Activated CD4-positive, alpha-beta memory T cell treated with anti-CD3 and anti-CD28 coated beads for 36 hours (primary cell): ENCODE data around the gene CAPN1. TPM values are rescaled to one million over a fixed set of nuclear protein-coding genes. Genes with fewer than 3 reads are reported as not detected.
"Not testable (repeated sequence)": the region's sequence is repeated elsewhere in the genome, so short reads cannot be mapped to it uniquely, and the experiment has no call there.

ENCODE experiments used
- CTCF ChIA-PET: fragments of 350-600 bp; sonication (Branson Sonifier 250); formaldehyde crosslinking; loops from one replicate; lab custom pipeline; 2021; ENCODE audit warnings: antibody characterized with exemption, inconsistent platforms; lab: Charles Lee
- POLR2A ChIA-PET: fragments of 350-600 bp; sonication (Branson Sonifier 250); formaldehyde crosslinking; loops from one replicate; lab custom pipeline; 2021; ENCODE audit warnings: antibody characterized with exemption; lab: Charles Lee
- DNase-seq: peaks from one replicate; pipeline ENCODE4 v3.0.0-alpha.2; 2020
- H3K27ac Mint-ChIP-seq: one replicate; pipeline ENCODE4 v1.8.0; 2021; ENCODE audit warnings: mixed read lengths
- H3K27me3 Mint-ChIP-seq: one replicate; pipeline ENCODE4 v1.8.0; 2021; ENCODE audit warnings: mixed read lengths
- H3K36me3 Mint-ChIP-seq: one replicate; pipeline ENCODE4 v1.8.0; 2021; ENCODE audit warnings: mixed read lengths
- H3K4me1 Mint-ChIP-seq: one replicate; pipeline ENCODE4 v1.8.0; 2021; ENCODE audit warnings: low read depth, mixed read lengths
- H3K4me3 Mint-ChIP-seq: one replicate; pipeline ENCODE4 v1.8.0; 2021; ENCODE audit warnings: mild to moderate bottlenecking, mixed read lengths
- H3K9me3 Mint-ChIP-seq: one replicate; pipeline ENCODE4 v1.8.0; 2021; ENCODE audit warnings: mixed read lengths
- intact Hi-C: fragments of 100-400 bp; cut with micrococcal nuclease; formaldehyde crosslinking; loops from one replicate; pipeline ENCODE4 v1.15.1; 2023
- total RNA-seq, 2 experiments: library from RNA; stranded (reverse); gene quantifications; one replicate each; pipeline ENCODE4 v1.2.3, GENCODE V29; 2021

CAPN1 gene
- total RNA-seq, 2 experiments from 2014 or later, result 111 to 116 TPM

DNA sequence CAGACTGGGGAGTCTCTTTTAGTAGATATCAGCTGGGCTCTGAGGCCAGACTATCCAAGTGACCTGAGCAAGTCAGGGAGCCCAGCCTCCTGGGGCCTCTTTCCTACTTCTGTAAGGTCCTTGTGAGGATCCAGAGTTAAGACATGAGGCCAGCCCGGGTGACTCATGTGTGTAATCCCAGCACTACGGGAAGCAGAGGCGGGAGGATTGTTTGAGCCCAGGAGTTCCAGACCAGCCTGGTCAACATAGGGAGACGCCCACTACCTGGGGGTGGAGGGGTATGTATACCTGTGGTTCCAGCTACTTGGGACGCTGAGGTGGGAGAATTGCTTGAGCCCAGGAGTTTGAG lies 43.2 kb downstream of the CAPN1 start:
- Mint-ChIP-seq H3K4me3 (no peak overlapping the region), H3K27me3 (peaks cover 24% of the 10 kb centered on the region), H3K4me1 (peaks cover 7% of the 10 kb centered on the region), H3K9me3 (no peaks in the 10 kb centered on the region), H3K27ac (no peak overlapping the region), H3K36me3 (no peaks in the 10 kb centered on the region)
- DNase-seq, result no peak
- ChIA-PET CTCF (interaction anchor here (0.7 to 11.6 kb wide), 16 partner anchors 10 to 162 kb away, joined by 3 to 155 read pairs (median 4); partner anchors contain the start of genes CAPN1, CDC42EP2, DPF2 and POLA2), POLR2A (interaction anchor here (0.5 to 1.3 kb wide), 5 partner anchors 11 to 106 kb away, joined by 3 read pairs; partner anchors contain the start of gene CDC42EP2)
- intact Hi-C loops, result loop anchor here (1.0 kb wide), 1 partner anchor 90 kb away; no protein-coding TSS in a partner anchor

DNA sequence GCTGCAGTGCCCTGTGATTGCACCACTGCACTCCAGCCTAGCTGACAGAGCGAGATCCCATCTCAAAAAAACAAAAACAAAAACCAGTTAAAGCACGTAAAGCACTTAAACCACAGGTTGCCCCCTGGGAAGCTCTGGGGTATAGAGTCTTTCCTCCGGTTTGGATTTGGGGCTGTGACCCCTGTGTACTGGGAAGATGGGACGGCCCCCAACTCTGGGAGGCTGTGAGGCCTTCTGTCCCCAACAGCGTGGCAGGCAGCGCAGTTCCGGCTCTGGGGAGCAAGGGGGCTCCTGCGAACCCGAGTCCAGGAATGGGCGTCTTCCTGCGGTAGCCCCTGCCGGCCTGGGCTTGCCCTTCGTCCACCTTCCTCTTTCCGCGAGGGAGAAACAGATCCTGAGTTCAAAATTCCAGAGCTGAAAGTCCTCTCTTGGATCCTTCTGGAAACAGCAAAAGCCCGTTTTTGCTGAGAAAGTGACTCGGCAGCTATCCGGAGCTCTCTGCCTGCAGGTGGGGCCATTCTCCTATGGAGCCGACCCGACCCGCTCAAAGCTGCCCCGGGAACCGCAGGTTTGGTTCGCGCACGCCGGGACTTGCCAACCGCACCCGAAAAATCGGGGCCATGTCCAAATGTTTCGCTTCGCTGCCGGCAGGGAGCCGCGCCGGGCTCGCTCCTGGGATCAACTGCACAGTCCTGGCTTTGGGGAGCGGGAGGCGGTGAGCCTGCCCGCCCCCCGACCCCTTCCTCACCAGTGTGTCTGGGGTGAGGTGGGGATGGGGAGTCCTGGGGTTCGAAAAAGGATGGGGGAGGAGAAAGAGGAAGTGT lies 43.8 kb downstream of the CAPN1 start:
- Mint-ChIP-seq H3K4me3 (peak overlapping the region; percentile 72), H3K36me3 (no peaks in the 10 kb centered on the region), H3K27ac (no peak overlapping the region), H3K9me3 (no peaks in the 10 kb centered on the region), H3K27me3 (peaks cover 24% of the 10 kb centered on the region), H3K4me1 (peaks cover 7% of the 10 kb centered on the region)
- DNase-seq, result peak; percentile 76
- ChIA-PET CTCF (interaction anchor here (0.7 to 11.6 kb wide), 19 partner anchors 10 to 162 kb away, joined by 3 to 155 read pairs (median 4); partner anchors contain the start of genes CAPN1, CDC42EP2, DPF2 and POLA2), POLR2A (interaction anchor here (0.5 to 1.3 kb wide), 6 partner anchors 12 to 106 kb away, joined by 3 read pairs; partner anchors contain the start of gene CDC42EP2)
- intact Hi-C loops, result loop anchor here (1.0 kb wide), 2 partner anchors 90 to 285 kb away; no protein-coding TSS in a partner anchor

DNA sequence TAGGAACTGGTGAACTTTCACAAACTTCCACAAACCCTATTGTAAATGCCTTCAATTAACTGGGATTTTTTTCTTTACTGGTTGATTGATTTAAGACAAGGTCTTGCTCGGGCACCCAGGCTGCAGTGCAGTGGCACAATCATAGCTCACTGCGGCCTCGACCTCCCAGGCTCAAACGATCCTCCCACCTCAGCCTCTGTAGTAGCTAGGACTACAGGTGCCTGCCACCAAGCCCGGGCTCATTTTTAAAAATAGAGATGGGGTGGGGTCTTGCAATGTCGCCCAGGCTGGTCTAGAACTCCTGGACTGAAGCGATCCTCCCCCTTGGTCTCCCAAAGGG lies 44.3 kb downstream of the CAPN1 start:
- ChIA-PET POLR2A (interaction anchor here (0.5 to 1.0 kb wide), 2 partner anchors 53 to 88 kb away, joined by 3 read pairs; partner anchors contain the start of gene CDC42EP2), CTCF (interaction anchor here (0.7 to 11.6 kb wide), 15 partner anchors 20 to 106 kb away, joined by 3 to 155 read pairs (median 6); partner anchors contain the start of genes CAPN1, CDC42EP2, DPF2 and POLA2)
- peaks cover 24% of the 10 kb centered on the region for H3K27me3 Mint-ChIP-seq
- H3K27ac Mint-ChIP-seq, result no peak overlapping the region
- peak overlapping the region; percentile 72 for H3K4me3 Mint-ChIP-seq
- intact Hi-C loops, result loop anchor here (1.0 kb wide), 1 partner anchor 284 kb away; no protein-coding TSS in a partner anchor
- no peaks in the 10 kb centered on the region for H3K36me3 Mint-ChIP-seq
- peaks cover 7% of the 10 kb centered on the region for H3K4me1 Mint-ChIP-seq
- no peaks in the 10 kb centered on the region for H3K9me3 Mint-ChIP-seq
- DNase-seq, result no peak

DNA sequence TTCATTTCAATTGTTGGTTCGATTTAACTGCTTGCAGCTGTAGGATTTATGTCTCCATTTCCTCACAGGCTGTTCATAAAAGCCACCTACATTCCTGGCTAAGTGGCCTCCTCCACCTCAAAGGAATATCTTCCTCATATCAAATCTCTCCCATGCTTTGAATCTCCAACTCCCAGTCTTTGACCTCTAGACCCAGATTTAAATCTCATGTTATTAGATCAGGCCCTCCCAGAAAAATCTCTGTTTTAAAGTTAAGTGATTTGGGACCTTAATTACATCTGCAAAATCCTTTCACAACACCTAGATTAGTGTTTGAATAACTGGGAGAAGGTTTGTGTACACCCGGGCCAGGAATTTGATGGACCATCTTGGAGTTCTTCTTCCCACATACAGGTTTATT lies 46.2 kb downstream of the CAPN1 start:
- POLR2A ChIA-PET, result interaction anchor here (0.5 kb wide), 1 partner anchor 95 kb away, joined by 3 read pairs; no protein-coding TSS in a partner anchor
- H3K27ac Mint-ChIP-seq, result no peak overlapping the region
- CTCF ChIA-PET, result interaction anchor here (0.7 to 11.6 kb wide), 4 partner anchors 23 to 104 kb away, joined by 3 to 155 read pairs (median 62); partner anchors contain the start of genes CDC42EP2 and DPF2
- intact Hi-C loops, result no loop called here
- no peaks in the 10 kb centered on the region for H3K9me3 Mint-ChIP-seq
- no peak for DNase-seq
- no peaks in the 10 kb centered on the region for H3K36me3 Mint-ChIP-seq
- H3K4me3 Mint-ChIP-seq, result no peak overlapping the region
- H3K27me3 Mint-ChIP-seq, result peaks cover 24% of the 10 kb centered on the region
- peaks cover 7% of the 10 kb centered on the region for H3K4me1 Mint-ChIP-seq

DNA sequence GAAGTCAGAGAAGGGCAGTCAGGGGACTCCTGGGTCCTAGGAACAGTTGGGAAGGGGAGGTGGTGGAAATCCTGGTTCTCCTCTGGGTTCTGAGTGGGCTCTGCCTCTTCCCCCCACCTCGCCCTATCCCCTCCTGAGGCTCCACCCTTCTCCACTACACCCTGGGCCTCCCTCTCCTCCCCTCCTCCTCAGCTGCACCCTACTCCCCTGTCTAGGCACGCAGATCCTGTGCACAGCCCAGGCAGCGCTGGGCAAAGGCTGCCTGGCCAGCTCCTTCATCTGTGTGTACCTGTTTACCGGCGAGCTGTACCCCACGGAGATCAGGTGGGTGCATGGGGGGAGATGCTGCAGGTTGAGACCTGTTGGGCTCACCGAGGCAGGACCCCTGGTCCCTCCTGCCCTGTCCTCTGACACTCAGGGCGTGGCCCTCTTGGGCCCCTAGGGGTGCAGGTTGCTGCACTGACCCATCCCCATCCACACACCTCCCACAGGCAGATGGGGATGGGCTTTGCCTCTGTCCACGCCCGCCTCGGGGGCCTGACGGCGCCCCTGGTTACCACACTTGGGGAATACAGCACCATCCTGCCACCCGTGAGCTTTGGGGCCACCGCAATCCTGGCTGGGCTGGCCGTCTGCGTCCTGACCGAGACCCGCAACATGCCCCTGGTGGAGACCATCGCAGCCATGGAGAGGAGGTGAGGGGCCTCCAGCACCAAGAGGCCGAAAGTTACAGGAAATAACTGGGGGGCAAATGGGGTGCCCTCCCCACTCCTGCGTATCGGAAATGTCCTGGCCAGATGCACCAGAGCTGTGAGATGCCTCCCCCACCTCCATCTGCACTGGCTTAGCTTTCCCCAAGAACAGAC lies 54.7 kb downstream of the CAPN1 start:
- Mint-ChIP-seq H3K9me3 (no peaks in the 10 kb centered on the region), H3K4me1 (no peaks in the 10 kb centered on the region), H3K36me3 (no peaks in the 10 kb centered on the region), H3K27me3 (no peaks in the 10 kb centered on the region), H3K27ac (no peak overlapping the region), H3K4me3 (no peak overlapping the region)
- DNase-seq, result no peak
- ChIA-PET CTCF (interaction anchor here (0.5 kb wide), 1 partner anchor 9 kb away, joined by 3 read pairs; no protein-coding TSS in a partner anchor), POLR2A (no interaction called here)
- intact Hi-C loops, result no loop called here

DNA sequence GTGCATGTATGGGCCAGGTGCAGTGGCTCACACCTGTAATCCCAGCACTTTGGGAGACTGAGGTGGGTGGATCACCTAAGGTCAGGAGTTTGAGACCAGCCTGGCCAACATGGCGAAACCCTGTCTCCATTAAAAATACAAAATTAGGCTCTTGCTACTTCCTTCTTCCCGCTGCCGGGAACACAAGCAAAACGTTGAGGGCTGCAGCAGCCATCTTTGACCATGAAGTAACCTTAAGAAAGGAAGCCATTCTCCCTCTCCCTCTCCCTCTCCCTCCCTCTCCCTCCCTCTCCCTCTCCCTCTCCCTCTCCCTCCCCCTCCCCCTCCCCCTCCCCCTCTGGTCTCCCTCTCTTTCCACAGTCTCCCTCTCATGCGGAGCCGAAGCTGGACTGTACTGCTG lies 56.6 kb downstream of the CAPN1 start:
- H3K27me3 Mint-ChIP-seq, H3K4me1 Mint-ChIP-seq, CTCF ChIA-PET, H3K4me3 Mint-ChIP-seq, H3K27ac Mint-ChIP-seq, H3K36me3 Mint-ChIP-seq, intact Hi-C loops, POLR2A ChIA-PET, DNase-seq: not testable (repeated sequence)
- H3K9me3 Mint-ChIP-seq, result peaks cover 14% of the 10 kb centered on the region

DNA sequence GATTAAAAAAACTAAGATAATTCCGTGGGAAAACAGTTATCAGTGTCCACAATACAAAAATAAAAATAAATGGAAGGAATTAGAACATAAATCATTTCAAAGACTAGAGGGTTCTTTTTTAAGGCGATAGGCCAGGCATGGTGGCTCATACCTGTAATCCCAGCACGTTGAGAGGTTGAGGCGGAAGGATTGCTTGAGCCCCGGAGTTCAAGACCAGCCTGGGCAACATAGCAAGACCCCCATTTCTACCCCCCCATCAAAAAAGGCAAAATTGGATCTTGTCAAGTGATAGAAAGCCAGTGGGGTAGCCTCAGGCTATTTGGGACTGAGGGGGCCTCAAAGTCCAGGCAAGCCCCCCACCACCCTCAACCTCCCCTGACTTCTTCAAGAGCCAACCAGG lies 59.4 kb downstream of the CAPN1 start:
- Mint-ChIP-seq H3K9me3 (peaks cover 14% of the 10 kb centered on the region), H3K27ac (no peak overlapping the region), H3K4me1 (no peaks in the 10 kb centered on the region), H3K4me3 (no peak overlapping the region), H3K36me3 (no peaks in the 10 kb centered on the region), H3K27me3 (no peaks in the 10 kb centered on the region)
- intact Hi-C loops, result no loop called here
- ChIA-PET POLR2A (no interaction called here), CTCF (interaction anchor here (0.7 kb wide), 1 partner anchor 35 kb away, joined by 3 read pairs; no protein-coding TSS in a partner anchor)
- no peak for DNase-seq

DNA sequence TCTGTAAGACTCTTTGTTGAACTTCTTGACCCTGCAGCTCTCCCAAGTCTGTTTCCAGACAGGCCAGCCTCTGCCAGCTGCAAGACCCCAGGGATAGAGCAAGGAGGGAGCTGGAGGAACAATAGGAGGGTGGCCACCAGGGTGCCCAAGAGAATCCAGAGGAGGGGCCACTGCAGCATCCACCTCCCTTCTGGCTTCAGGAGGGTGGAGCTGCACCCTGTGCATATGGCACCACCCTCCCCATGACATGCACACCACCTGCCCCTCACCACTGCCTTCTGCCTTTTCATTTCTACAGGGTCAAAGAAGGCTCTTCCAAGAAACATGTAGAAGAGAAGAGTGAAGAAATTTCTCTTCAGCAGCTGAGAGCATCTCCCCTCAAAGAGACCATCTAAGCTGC lies 60.0 kb downstream of the CAPN1 start:
- DNase-seq, result no peak
- Mint-ChIP-seq H3K4me3 (no peak overlapping the region), H3K27ac (no peak overlapping the region), H3K4me1 (no peaks in the 10 kb centered on the region), H3K9me3 (peaks cover 14% of the 10 kb centered on the region), H3K27me3 (no peaks in the 10 kb centered on the region), H3K36me3 (no peaks in the 10 kb centered on the region)
- POLR2A ChIA-PET, result no interaction called here
- CTCF ChIA-PET, result no interaction called here
- intact Hi-C loops, result no loop called here

DNA sequence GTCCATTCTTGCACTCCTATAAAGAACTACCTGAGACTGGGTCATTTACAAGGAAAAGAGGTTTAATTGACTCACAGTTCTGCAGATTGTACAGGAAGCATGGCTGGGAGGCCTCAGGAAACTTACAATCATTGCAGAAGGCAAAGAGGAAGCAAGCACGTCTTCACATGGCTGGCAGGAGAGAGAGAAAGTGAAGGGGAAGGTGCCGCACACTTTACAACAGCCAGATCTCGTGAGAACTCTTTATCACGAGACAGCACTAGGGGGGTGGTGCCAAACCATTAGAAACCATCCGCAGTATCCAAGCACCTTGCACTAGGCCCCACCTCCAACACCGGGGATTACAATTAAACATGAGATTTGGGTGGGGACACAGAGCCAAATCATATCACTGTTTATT lies 60.7 kb downstream of the CAPN1 start:
- Mint-ChIP-seq H3K27me3 (no peaks in the 10 kb centered on the region), H3K4me3 (no peak overlapping the region), H3K4me1 (no peaks in the 10 kb centered on the region), H3K9me3 (peaks cover 14% of the 10 kb centered on the region), H3K27ac (no peak overlapping the region), H3K36me3 (no peaks in the 10 kb centered on the region)
- intact Hi-C loops, result no loop called here
- no peak for DNase-seq
- CTCF ChIA-PET, result interaction anchor here (2.4 kb wide), 1 partner anchor 73 kb away, joined by 11 read pairs; no protein-coding TSS in a partner anchor
- POLR2A ChIA-PET, result no interaction called here

DNA sequence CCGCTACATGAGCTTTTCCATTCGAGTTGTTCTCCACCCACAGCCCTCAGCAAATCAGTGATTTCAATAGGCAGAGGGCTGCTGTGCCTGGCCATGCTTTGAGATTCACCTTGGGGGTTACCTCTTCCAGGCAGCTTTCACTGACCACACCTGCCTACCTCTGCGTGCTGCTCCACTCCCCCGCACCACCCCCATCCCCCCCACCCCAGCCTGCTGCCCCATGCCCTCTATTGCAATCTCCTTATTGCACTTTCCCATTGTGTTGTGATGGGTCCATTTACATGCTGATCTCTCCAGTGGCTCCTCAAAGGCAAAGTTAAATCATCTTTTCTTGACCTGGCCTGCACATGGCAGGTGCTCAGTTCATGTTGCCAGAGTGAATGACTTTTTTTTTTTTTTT lies 62.1 kb downstream of the CAPN1 start:
- Mint-ChIP-seq H3K9me3 (peaks cover 14% of the 10 kb centered on the region), H3K4me3 (no peak overlapping the region), H3K27ac (no peak overlapping the region), H3K4me1 (no peaks in the 10 kb centered on the region), H3K27me3 (no peaks in the 10 kb centered on the region), H3K36me3 (no peaks in the 10 kb centered on the region)
- ChIA-PET POLR2A (no interaction called here), CTCF (interaction anchor here (2.4 kb wide), 1 partner anchor 72 kb away, joined by 11 read pairs; no protein-coding TSS in a partner anchor)
- intact Hi-C loops, result no loop called here
- no peak for DNase-seq

DNA sequence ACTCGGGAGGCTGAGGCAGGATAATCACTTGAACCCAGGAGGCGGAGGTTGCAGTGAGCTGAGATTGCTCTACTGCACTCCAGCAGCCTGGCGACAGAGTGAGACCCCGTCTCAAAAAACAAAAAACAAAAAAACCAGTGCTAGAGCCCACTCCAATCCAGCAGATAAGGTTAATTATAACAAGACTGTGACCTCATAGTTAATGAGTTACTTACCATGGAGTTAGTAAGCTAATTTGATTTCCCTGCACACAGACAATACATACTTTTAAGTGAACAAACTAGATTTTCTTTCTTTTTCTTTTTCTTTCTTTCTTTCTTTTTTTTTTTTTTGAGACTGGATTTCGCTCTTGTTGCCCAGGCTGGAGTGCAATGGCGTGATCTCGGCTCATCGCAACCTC lies 63.3 kb downstream of the CAPN1 start:
- DNase-seq, H3K4me1 Mint-ChIP-seq, H3K27me3 Mint-ChIP-seq, H3K36me3 Mint-ChIP-seq, H3K27ac Mint-ChIP-seq, H3K4me3 Mint-ChIP-seq, intact Hi-C loops, POLR2A ChIA-PET: not testable (repeated sequence)
- CTCF ChIA-PET, result interaction anchor here (0.7 to 2.4 kb wide), 3 partner anchors 9 to 85 kb away, joined by 3 to 11 read pairs (median 5); no protein-coding TSS in a partner anchor
- peaks cover 14% of the 10 kb centered on the region for H3K9me3 Mint-ChIP-seq
